ENCODE results near the gene PHACTR3. TPM values are rescaled to one million over a fixed set of nuclear protein-coding genes. Genes with fewer than 3 reads are reported as not detected.

PHACTR3 gene
- total RNA-seq, 1 donor from 2014 or later: 22.3 TPM

DNA sequence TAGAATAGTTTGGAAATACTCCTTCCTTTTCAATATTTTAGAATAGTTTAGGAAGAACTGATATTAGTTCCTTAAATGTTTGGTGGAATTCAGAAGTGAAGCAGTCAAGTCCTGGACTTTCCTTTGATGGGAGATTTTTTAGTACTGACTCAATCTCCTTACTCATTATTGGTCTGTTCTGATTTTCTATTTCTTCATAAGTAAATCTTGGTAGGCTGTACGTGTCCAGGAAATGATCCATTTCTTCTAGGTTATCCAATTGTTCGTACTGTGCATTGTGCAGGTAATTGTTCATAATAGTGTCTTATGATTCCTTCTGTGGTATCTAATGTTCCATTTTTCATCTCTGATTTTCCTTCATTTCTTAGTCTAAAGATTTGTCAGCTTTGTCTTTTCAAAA, 190.2 kb downstream of the PHACTR3 start:
- Mint-ChIP-seq H3K9me3 (peaks cover 27% of the 10 kb centered on the region), H3K4me3 (no peak overlapping the region), H3K36me3 (ENCODE audit: low read depth) (peaks cover 36% of the 10 kb centered on the region), H3K27me3 (ENCODE audit: low read depth) (no peaks in the 10 kb centered on the region), H3K4me1 (peaks cover 13% of the 10 kb centered on the region), H3K27ac (ENCODE audit: unreplicated experiment) (no peak overlapping the region)
- TF ChIP-seq, protein P1, sequence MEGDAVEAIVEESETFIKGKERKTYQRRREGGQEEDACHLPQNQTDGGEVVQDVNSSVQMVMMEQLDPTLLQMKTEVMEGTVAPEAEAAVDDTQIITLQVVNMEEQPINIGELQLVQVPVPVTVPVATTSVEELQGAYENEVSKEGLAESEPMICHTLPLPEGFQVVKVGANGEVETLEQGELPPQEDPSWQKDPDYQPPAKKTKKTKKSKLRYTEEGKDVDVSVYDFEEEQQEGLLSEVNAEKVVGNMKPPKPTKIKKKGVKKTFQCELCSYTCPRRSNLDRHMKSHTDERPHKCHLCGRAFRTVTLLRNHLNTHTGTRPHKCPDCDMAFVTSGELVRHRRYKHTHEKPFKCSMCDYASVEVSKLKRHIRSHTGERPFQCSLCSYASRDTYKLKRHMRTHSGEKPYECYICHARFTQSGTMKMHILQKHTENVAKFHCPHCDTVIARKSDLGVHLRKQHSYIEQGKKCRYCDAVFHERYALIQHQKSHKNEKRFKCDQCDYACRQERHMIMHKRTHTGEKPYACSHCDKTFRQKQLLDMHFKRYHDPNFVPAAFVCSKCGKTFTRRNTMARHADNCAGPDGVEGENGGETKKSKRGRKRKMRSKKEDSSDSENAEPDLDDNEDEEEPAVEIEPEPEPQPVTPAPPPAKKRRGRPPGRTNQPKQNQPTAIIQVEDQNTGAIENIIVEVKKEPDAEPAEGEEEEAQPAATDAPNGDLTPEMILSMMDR (conservative IDR thresholded peaks at IDR 0.05): no peak
- DNase-seq (ENCODE audit: low read depth, low spot score): no peak

GRCh38 chr20:59800309-59800708, 196.0 kb downstream of the PHACTR3 start:
- Mint-ChIP-seq H3K4me1 (peaks cover 29% of the 10 kb centered on the region), H3K9me3 (peaks cover 32% of the 10 kb centered on the region), H3K4me3 (no peak overlapping the region), H3K27me3 (ENCODE audit: low read depth) (no peaks in the 10 kb centered on the region), H3K27ac (ENCODE audit: unreplicated experiment) (no peak overlapping the region), H3K36me3 (ENCODE audit: low read depth) (peaks cover 42% of the 10 kb centered on the region)
- DNase-seq (ENCODE audit: low read depth, low spot score): no peak
- TF ChIP-seq, protein P1 (conservative IDR thresholded peaks at IDR 0.05): no peak

GRCh38 chr20:59802018-59802417, 197.7 kb downstream of the PHACTR3 start:
- Mint-ChIP-seq H3K27me3 (ENCODE audit: low read depth) (no peaks in the 10 kb centered on the region), H3K27ac (ENCODE audit: unreplicated experiment) (no peak overlapping the region), H3K36me3 (ENCODE audit: low read depth) (peaks cover 29% of the 10 kb centered on the region), H3K9me3 (peaks cover 21% of the 10 kb centered on the region), H3K4me1 (peaks cover 29% of the 10 kb centered on the region), H3K4me3 (no peak overlapping the region)
- TF ChIP-seq, protein P1 (conservative IDR thresholded peaks at IDR 0.05): no peak
- no peak for DNase-seq (ENCODE audit: low read depth, low spot score)

- TF ChIP-seq, protein P1 (conservative IDR thresholded peaks at IDR 0.05): no peak
- no peak overlapping the region for H3K27ac Mint-ChIP-seq (ENCODE audit: unreplicated experiment)
- H3K4me3 Mint-ChIP-seq: no peak overlapping the region
- peaks cover 18% of the 10 kb centered on the region for H3K9me3 Mint-ChIP-seq
- DNase-seq (ENCODE audit: low read depth, low spot score): no peak
- peaks cover 25% of the 10 kb centered on the region for H3K36me3 Mint-ChIP-seq (ENCODE audit: low read depth)
- H3K4me1 Mint-ChIP-seq: peaks cover 29% of the 10 kb centered on the region
- no peaks in the 10 kb centered on the region for H3K27me3 Mint-ChIP-seq (ENCODE audit: low read depth)
These were observed 198.3 kb downstream of the PHACTR3 start for GRCh38 chr20:59802471-59803221.

GRCh38 chr20:59804347-59804746, 200.0 kb downstream of the PHACTR3 start:
- peaks cover 29% of the 10 kb centered on the region for H3K4me1 Mint-ChIP-seq
- no peaks in the 10 kb centered on the region for H3K27me3 Mint-ChIP-seq (ENCODE audit: low read depth)
- H3K4me3 Mint-ChIP-seq: no peak overlapping the region
- DNase-seq (ENCODE audit: low read depth, low spot score): no peak
- no peak overlapping the region for H3K27ac Mint-ChIP-seq (ENCODE audit: unreplicated experiment)
- peaks cover 22% of the 10 kb centered on the region for H3K36me3 Mint-ChIP-seq (ENCODE audit: low read depth)
- H3K9me3 Mint-ChIP-seq: peaks cover 14% of the 10 kb centered on the region
- TF ChIP-seq, protein P1 (conservative IDR thresholded peaks at IDR 0.05): no peak
